Body of pancreas (tissue), 4 donors: ENCODE results near the gene CNOT6. TPM values are rescaled to one million over a fixed set of nuclear protein-coding genes. Genes with fewer than 3 reads are reported as not detected.
"Not testable (repeated sequence)": the region's sequence is repeated elsewhere in the genome, so short reads cannot be mapped to it uniquely, and the experiment has no call there.

Source experiments
- ATAC-seq: fragments of 150-250 bp; one replicate; pipeline ENCODE4 v1.9.1; 2016
- DNase-seq, 4 donors: peaks; one replicate each; pipeline ENCODE4 v3.0.0-alpha.2; 2019
- H3K27ac ChIP-seq, 4 donors: fragments of 200-600 bp; sonication (generic); 1 replicate in 3 of 4; 2 replicates in 1 of 4; pipeline versions ENCODE4 v1.5.1 to v1.6.1; 2016 to 2019; ENCODE audit warnings: mild to moderate bottlenecking in 1 of 4, mixed read lengths in 1 of 4, moderate library complexity in 1 of 4
- H3K27me3 ChIP-seq, 2 donors: fragments of 200-600 bp; sonication (generic); one replicate each; pipeline ENCODE4 v1.6.0; 2016; ENCODE audit warnings: mild to moderate bottlenecking in 1 of 2
- H3K36me3 ChIP-seq, 2 donors: fragments of 200-600 bp; sonication (generic); replicated peaks in 1 of 2; 2 replicates each; pipeline ENCODE4 v1.5.1; 2016; ENCODE audit warnings: low read depth in 2 of 2; ENCODE audit not compliant: insufficient read depth in 1 of 2
- H3K4me1 ChIP-seq: fragments of 200-600 bp; sonication (generic); one replicate; pipeline ENCODE4 v1.6.0; 2016
- H3K4me3 ChIP-seq, 2 donors: fragments of 200-600 bp; sonication (generic); 1 replicate in 1 of 2; 2 replicates in 1 of 2; pipeline ENCODE4 v1.5.1; 2016 to 2019
- H3K9me3 ChIP-seq, 3 donors: fragments of 200-600 bp; sonication (generic); 1 replicate in 2 of 3; 2 replicates in 1 of 3; pipeline ENCODE4 v1.5.1; 2016
- CTCF ChIP-seq, 7 experiments: fragments of 450-650 bp in 4 of 7; fragments of 200-600 bp in 3 of 7; sonication (generic) in 3 of 7; IDR thresholded peaks; one replicate each; pipeline ENCODE4 v1.5.1; 2016 to 2019; ENCODE audit warnings: antibody characterized with exemption in 7 of 7
- POLR2A ChIP-seq, 3 donors: fragments of 450-650 bp; IDR thresholded peaks; one replicate each; pipeline ENCODE4 v1.6.1; 2016; ENCODE audit warnings: antibody characterized with exemption in 3 of 3, mild to moderate bottlenecking in 2 of 3
- WGBS, 2 donors: methylation state at CpG; one replicate each; pipeline ENCODE4 v1.1.5; 2017; 5-methylcytosine and 5-hydroxymethylcytosine counted together
- intact Hi-C: fragments of 100-400 bp; cut with DNase I; formaldehyde crosslinking; loops from one replicate; pipeline ENCODE4 v1.15.1; 2023
- total RNA-seq, 2 donors: library from RNA; depleted of rRNA; stranded (reverse); fragments of >200 nt; gene quantifications; one replicate each; pipeline ENCODE4 v1.1.0, GENCODE V29; 2016

Gene CNOT6
- 1 to 10 TPM; 4.0 to 7.5 TPM for total RNA-seq

GRCh38 chr5:180494060-180494509 lies at the start of gene CNOT6:
CNOT6 (plus strand) TSS chr5:180494379; CDS start chr5:180529277, 34,898 bp downstream.
- DNase-seq (peak; percentile 94 to 96 (median 94)), ATAC-seq (peak; percentile 99)
- H3K9me3 ChIP-seq, result no peaks in the 10 kb centered on the region
- H3K4me1 ChIP-seq, result peaks cover 23% of the 10 kb centered on the region
- H3K27ac ChIP-seq, result peak within 1 kb of the TSS; percentile 85 to 94 (median 89)
- no peaks in the 10 kb centered on the region for H3K36me3 ChIP-seq
- 1% methylated on average over 24 to 41 of the region's 56 CpGs for WGBS, 2 donors
- intact Hi-C loops, result no loop called here
- H3K4me3 ChIP-seq, result peak within 1 kb of the TSS; percentile 77 to 78
- no peaks in the 10 kb centered on the region for H3K27me3 ChIP-seq
- TF ChIP-seq POLR2A (IDR thresholded peaks at IDR 0.05), result peak in 2 of 3 donors; percentile 35
- TF ChIP-seq CTCF (IDR thresholded peaks at IDR 0.05), result no peak

DNA sequence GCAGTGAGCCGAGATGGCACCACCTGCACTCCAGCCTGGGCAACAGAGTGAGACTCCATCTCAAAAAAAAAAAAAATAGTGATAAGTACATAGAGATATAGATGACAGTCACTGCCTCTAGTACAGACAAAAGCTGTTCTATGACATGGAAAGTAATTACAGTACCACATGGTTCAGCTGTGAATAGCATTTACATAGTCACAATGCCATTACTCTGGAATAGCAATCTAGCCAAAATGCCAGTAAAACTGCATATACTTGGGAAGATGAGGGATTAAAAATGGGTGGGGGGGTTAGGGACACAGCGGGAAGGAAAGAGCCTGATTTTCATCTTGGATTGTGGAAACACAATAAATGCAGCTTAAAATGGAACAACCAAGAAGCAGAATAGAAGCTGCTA lies 39.4 kb upstream of the CNOT6 start:
- Histone ChIP-seq H3K4me1 (no peaks in the 10 kb centered on the region), H3K4me3 (no peak overlapping the region), H3K9me3 (no peaks in the 10 kb centered on the region), H3K27me3 (no peaks in the 10 kb centered on the region), H3K27ac (no peak overlapping the region), H3K36me3 (no peaks in the 10 kb centered on the region)
- ATAC-seq (no peak), DNase-seq (no peak)
- WGBS, 2 donors, result 66 to 80% methylated on average over 2 of the region's 2 CpGs
- TF ChIP-seq POLR2A (IDR thresholded peaks at IDR 0.05), result no peak
- TF ChIP-seq CTCF (IDR thresholded peaks at IDR 0.05), result no peak
- intact Hi-C loops, result no loop called here

DNA sequence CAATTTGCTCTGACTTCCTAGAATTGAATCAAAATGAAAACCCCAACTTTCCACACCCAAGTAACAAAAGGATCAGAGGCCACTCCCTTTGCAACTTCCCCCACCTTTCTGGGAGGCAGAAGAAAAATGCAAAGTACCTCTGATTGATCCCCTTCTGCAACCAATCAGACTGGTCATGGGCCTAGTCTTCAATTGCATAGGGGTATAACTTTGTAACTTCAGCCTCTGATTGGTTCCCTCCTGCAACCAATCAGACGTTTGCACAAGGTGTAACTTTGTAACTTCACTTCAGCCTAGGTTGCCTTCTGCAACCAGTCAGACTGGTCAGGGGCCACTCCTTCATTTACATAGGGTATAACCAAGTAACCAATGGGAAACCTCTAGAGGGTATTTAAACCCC lies 38.3 kb upstream of the CNOT6 start:
- H3K4me3 ChIP-seq, result no peak overlapping the region
- 54 to 56% methylated on average over 1 of the region's 1 CpG for WGBS, 2 donors
- no peak for TF ChIP-seq POLR2A (IDR thresholded peaks at IDR 0.05)
- no peak for TF ChIP-seq CTCF (IDR thresholded peaks at IDR 0.05)
- ATAC-seq (no peak), DNase-seq (no peak)
- H3K9me3 ChIP-seq, result no peaks in the 10 kb centered on the region
- H3K36me3 ChIP-seq, result no peaks in the 10 kb centered on the region
- no peaks in the 10 kb centered on the region for H3K4me1 ChIP-seq
- intact Hi-C loops, result no loop called here
- H3K27ac ChIP-seq, result no peak overlapping the region
- H3K27me3 ChIP-seq, result no peaks in the 10 kb centered on the region

- WGBS, 2 donors, result 63 to 75% methylated on average over 2 to 3 of the region's 3 CpGs
- Histone ChIP-seq H3K4me3 (no peak overlapping the region), H3K9me3 (no peaks in the 10 kb centered on the region), H3K36me3 (no peaks in the 10 kb centered on the region), H3K4me1 (no peaks in the 10 kb centered on the region), H3K27me3 (no peaks in the 10 kb centered on the region), H3K27ac (no peak overlapping the region)
- DNase-seq (no peak), ATAC-seq (no peak)
- intact Hi-C loops, result no loop called here
- TF ChIP-seq POLR2A (IDR thresholded peaks at IDR 0.05) (no peak), CTCF (IDR thresholded peaks at IDR 0.05) (no peak)
Observed at GRCh38 chr5:180456792-180457191, 37.4 kb upstream of the CNOT6 start.

DNA sequence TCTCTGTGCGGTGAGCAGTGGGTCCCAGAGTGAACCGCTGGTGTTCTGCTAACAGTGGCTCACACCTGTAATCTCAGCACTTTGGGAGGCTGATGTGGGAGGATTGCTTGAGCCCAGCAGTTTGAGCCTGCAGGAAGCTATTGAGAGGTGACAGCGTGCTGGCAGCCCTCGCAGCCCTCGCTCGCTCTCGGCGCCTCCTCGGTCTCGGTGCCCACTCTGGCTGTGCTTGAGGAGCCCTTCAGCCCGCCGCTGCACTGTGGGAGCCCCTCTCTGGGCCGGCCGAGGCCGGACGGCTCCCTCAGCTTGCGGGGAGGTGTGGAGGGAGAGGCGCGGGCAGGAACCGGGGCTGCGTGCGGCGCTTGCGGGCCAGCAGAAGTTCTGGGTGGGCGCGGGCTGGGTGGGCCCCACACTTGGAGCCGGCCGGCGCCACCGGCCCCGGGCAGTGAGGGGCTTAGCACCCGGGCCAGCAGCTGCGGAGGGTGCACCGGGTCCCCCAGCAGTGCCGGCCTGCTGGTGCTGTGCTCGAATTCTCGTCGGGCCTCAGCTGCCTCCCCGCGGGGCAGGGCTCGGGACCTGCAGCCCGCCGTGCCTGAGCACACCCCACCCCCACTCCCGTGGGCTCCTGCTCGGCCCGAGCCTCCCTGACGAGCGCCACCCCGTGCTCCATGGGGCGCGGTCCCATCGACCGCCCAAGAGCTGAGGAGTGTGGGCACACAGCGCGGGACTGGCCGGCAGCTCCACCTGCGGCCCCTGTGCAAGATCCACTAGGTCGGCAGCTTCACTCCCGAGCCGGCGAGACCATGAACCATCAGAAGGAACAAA lies 35.1 kb upstream of the CNOT6 start:
- H3K9me3 ChIP-seq, H3K4me1 ChIP-seq, H3K4me3 ChIP-seq, DNase-seq, H3K27ac ChIP-seq, ATAC-seq, H3K36me3 ChIP-seq, intact Hi-C loops, H3K27me3 ChIP-seq: not testable (repeated sequence)
- WGBS, 2 donors, result 93 to 100% methylated on average over 2 to 50 of the region's 61 CpGs

DNA sequence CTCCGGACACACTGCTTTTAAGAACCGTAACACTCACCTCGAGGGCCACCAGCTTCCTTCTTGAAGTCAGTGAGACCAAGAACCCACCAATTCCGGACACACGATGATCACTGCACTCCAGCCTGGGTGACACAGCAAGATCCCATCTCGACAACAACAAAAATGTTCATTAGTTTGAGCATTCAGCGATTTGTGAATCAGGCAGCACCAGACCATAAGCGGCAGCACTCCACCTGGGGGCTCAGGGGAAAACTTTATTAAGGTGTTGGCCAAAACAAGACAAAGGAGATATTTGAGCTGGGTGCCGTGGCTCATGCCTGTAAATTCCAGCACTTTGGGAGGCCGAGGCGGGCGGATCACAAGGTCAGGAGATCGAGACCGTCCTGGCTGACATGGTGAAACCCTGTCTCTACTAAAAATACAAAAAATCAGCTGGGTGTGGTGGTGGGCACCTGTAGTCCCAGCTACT lies 34.5 kb upstream of the CNOT6 start:
- WGBS, 2 donors, result 90 to 91% methylated on average over 10 to 14 of the region's 14 CpGs
- H3K9me3 ChIP-seq, H3K36me3 ChIP-seq, H3K4me3 ChIP-seq, H3K4me1 ChIP-seq, H3K27ac ChIP-seq, DNase-seq, H3K27me3 ChIP-seq, ATAC-seq: not testable (repeated sequence)
- intact Hi-C loops, result loop anchor here (10.0 kb wide), 1 partner anchor 335 kb away; no protein-coding TSS in a partner anchor
